ENCODE data around the gene EGFR. TPM values are rescaled to one million over a fixed set of nuclear protein-coding genes. Genes with fewer than 3 reads are reported as not detected.

Gene EGFR
- total RNA-seq, 3 donors from 2014 or later: 63.6 to 96.3 (median 72.5) TPM

DNA sequence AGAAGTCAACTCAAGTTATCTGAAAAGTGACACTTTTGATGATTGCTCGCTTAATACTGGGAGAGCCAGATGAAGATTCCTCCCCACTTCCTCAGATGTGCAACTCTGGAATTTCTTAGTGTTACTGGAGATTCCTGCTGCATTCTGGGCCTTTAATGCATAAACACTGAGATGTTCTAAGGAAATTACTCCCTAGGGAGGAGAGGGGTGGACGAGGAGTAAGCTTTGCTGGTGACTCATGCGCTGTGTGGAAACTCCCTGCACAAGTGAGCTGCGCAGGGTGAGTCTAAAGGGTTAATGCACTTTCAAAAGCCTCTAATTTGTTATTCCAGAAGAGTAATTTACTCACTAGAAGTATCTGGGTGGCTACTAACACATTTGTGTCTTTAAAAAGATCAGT is 46.3 kb downstream of the EGFR start:
- no peak overlapping the region for H3K4me3 ChIP-seq
- peaks cover 8% of the 10 kb centered on the region for H3K4me1 ChIP-seq (ENCODE audit: low read depth)
- H3K9me3 ChIP-seq: no peaks in the 10 kb centered on the region
- intact Hi-C loops (cut with DNase I, micrococcal nuclease): no loop called here
- no peak for TF ChIP-seq CTCF (IDR thresholded peaks at IDR 0.05)
- peak; percentile 84 for ATAC-seq
- DNase-seq: no peak
- no peaks in the 10 kb centered on the region for H3K36me3 ChIP-seq (ENCODE audit: low read depth)

DNA sequence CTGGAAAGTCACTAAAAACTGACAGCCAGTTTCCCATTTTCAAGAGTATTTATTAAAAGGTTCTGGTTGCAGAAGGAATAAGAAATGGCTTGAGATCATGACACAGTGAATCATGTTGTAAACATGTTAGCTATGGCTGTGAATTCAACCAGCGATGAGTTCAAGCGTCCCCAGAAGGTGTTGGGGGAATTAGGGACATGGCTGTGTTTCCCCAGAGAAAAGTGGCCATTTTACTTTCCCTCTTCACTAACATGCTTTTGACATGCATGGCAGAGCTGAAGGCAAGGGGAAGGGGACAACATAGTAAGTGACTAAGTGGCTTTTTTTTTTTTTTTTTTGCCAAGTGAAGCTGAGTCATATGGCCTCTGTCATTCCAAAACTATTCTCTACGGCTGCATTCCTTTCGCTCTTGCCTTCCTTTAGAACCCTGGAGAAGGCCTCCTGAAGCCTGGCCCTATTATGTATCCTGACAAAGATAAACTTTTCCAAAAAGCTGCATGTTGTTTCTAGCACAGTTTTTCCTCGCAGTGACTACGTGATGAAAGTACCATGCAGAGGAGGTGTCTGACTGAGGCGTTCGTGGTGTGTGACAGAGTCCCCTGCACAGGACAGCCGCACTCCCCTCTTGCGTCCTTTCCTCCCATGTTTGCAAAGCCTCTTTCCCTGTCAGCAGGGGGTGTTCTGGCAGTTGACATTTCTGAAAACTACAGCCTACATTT is 46.9 kb downstream of the EGFR start:
- Histone ChIP-seq H3K9me3 (no peaks in the 10 kb centered on the region), H3K36me3 (ENCODE audit: low read depth) (no peaks in the 10 kb centered on the region), H3K4me1 (ENCODE audit: low read depth) (peaks cover 8% of the 10 kb centered on the region), H3K4me3 (no peak overlapping the region)
- peak; percentile 43 for ATAC-seq
- intact Hi-C loops (cut with DNase I, micrococcal nuclease): no loop called here
- DNase-seq: no peak
- TF ChIP-seq CTCF (IDR thresholded peaks at IDR 0.05): no peak

DNA sequence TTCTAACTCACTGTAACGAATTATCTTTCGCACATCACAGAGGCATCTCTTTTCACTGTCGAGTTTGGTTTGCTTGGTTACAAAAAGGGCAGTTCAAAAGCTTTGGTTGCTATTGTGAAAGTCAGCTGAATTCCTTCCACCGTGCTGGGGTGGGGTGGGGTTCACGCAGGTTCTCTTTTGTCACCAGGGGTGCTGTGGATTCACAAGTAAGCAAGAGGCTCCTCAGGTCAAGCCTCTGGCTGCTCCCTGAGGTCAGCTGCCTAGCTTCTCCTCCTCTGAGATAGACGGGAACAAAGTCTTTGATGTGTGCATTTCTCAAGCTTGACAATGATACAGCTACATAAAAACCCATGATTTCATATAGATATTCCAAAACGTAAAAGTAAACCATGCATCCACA is 47.7 kb downstream of the EGFR start:
- H3K4me1 ChIP-seq (ENCODE audit: low read depth): peaks cover 12% of the 10 kb centered on the region

GRCh38 chr7:55066938-55067337 is 48.1 kb downstream of the EGFR start:
- TF ChIP-seq CTCF (IDR thresholded peaks at IDR 0.05): no peak
- Histone ChIP-seq H3K4me1 (ENCODE audit: low read depth) (peaks cover 16% of the 10 kb centered on the region), H3K36me3 (ENCODE audit: low read depth) (no peaks in the 10 kb centered on the region), H3K9me3 (no peaks in the 10 kb centered on the region), H3K4me3 (no peak overlapping the region)
- DNase-seq (no peak), ATAC-seq (no peak)
- intact Hi-C loops (cut with DNase I, micrococcal nuclease): no loop called here

More for the DNA sequence above, 47.7 kb downstream of the EGFR start:
- no peak for TF ChIP-seq CTCF (IDR thresholded peaks at IDR 0.05)
- H3K9me3 ChIP-seq: no peaks in the 10 kb centered on the region
- DNase-seq (no peak), ATAC-seq (no peak)
- no peak overlapping the region for H3K4me3 ChIP-seq
- intact Hi-C loops (cut with DNase I, micrococcal nuclease): no loop called here
- H3K36me3 ChIP-seq (ENCODE audit: low read depth): no peaks in the 10 kb centered on the region

DNA sequence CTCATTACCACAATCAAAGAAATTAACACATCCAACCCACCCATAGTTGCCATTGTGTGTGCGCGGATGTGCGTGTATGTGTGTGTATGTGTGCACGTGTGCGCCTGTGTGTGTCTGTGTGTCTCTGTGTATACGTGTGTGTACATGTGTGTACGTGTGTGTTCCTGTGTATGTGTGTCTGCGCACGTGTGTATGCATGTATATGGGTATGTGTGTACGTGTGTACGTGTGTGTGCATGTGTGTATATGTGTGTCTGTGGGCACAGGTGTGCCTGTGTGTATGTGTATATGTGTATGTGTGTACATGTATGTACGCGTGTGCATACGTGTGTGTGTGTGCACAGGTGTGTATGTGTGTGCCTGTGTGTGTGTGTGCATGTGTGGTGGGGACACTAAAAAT is 48.9 kb downstream of the EGFR start:
- intact Hi-C loops (cut with DNase I, micrococcal nuclease): no loop called here

More for the DNA sequence above, 48.9 kb downstream of the EGFR start:
- Histone ChIP-seq H3K9me3 (no peaks in the 10 kb centered on the region), H3K4me1 (ENCODE audit: low read depth) (peaks cover 24% of the 10 kb centered on the region), H3K4me3 (no peak overlapping the region), H3K36me3 (ENCODE audit: low read depth) (no peaks in the 10 kb centered on the region)
- ATAC-seq (no peak), DNase-seq (no peak)
- no peak for TF ChIP-seq CTCF (IDR thresholded peaks at IDR 0.05)
